Neural cell (in vitro differentiated cells): ENCODE data around the gene GTF2A1.

ENCODE experiments used
- CTCF ChIP-seq: fragments of 450-650 bp; IDR thresholded peaks from 2 replicates; pipeline ENCODE4 v1.5.1; 2014; ENCODE audit warnings: antibody characterized with exemption, mild to moderate bottlenecking, moderate library complexity; ENCODE audit not compliant: poor library complexity, severe bottlenecking
- EZH2 ChIP-seq: fragments of 200-600, 300-800 bp; shearing (Covaris generic), sonication (generic); IDR thresholded peaks from 2 replicates; pipeline ENCODE4 v1.6.1; 2014; ENCODE audit warnings: antibody characterized with exemption, low read length, borderline replicate concordance, mild to moderate bottlenecking; ENCODE audit not compliant: insufficient read depth, poor library complexity, severe bottlenecking
- POLR2AphosphoS5 ChIP-seq: IDR thresholded peaks from 2 replicates; pipeline ENCODE4 v1.6.1; 2012
- SMC3 ChIP-seq: fragments of 450-650 bp; conservative IDR thresholded peaks from 2 replicates; pipeline ENCODE4 v1.6.1; 2014; ENCODE audit warnings: antibody characterized with exemption, mild to moderate bottlenecking, moderate library complexity; ENCODE audit not compliant: poor library complexity
- TAF1 ChIP-seq: IDR thresholded peaks from 2 replicates; pipeline ENCODE4 v1.6.1; 2012; ENCODE audit warnings: low read depth

GRCh38 chr14:81222126-81222525 is 1.4 kb upstream of the GTF2A1 start:
- TF ChIP-seq POLR2AphosphoS5 (no peak), EZH2 (no peak), CTCF (no peak), SMC3 (no peak), TAF1 (no peak)
